GM23338 (cell line): ENCODE results near the gene NOP58. TPM values are rescaled to one million over a fixed set of nuclear protein-coding genes. Genes with fewer than 3 reads are reported as not detected.
A peak's percentile ranks its signal among the peaks of the same experiment; 100 is the strongest.

Experiments used
- ATAC-seq: fragments of 200-7000 bp; cut with Tn5 transposase; 3 replicates; pipeline ENCODE4 v1.9.1; 2020
- DNase-seq: peaks from one replicate; pipeline ENCODE4 v3.0.0-alpha.2; 2015; ENCODE audit warnings: low spot score
- H2AFZ ChIP-seq: fragments of 200-600 bp; sonication (generic); 2 replicates; pipeline ENCODE4 v1.8.0; 2016; ENCODE audit warnings: antibody characterized with exemption, mild to moderate bottlenecking, moderate library complexity
- H3F3A ChIP-seq: fragments of 200-600 bp; sonication (generic); replicated peaks from 2 replicates; pipeline ENCODE4 v1.8.0; 2017; ENCODE audit warnings: antibody characterized with exemption, mixed run types, low read depth
- H3K27ac ChIP-seq: fragments of 200-600 bp; sonication (generic); 2 replicates; pipeline ENCODE4 v1.6.1; 2016; ENCODE audit warnings: low read depth
- H3K27me3 ChIP-seq: fragments of 200-600 bp; sonication (generic); 2 replicates; pipeline ENCODE4 v1.8.0; 2016; ENCODE audit warnings: mild to moderate bottlenecking, mixed run types, moderate library complexity; ENCODE audit not compliant: insufficient read depth
- H3K36me3 ChIP-seq: fragments of 200-600 bp; sonication (generic); 2 replicates; pipeline ENCODE4 v1.8.0; 2016; ENCODE audit warnings: mild to moderate bottlenecking; ENCODE audit not compliant: insufficient read depth
- H3K4me1 ChIP-seq: fragments of 200-600 bp; sonication (generic); 2 replicates; pipeline ENCODE4 v1.8.0; 2016; ENCODE audit warnings: mild to moderate bottlenecking, moderate library complexity; ENCODE audit not compliant: insufficient read depth
- H3K4me2 ChIP-seq: fragments of 200-600 bp; sonication (generic); 2 replicates; pipeline ENCODE4 v1.7.1; 2017; ENCODE audit warnings: mixed run types
- H3K4me3 ChIP-seq: fragments of 200-600 bp; sonication (generic); 2 replicates; pipeline ENCODE4 v1.6.1; 2016; ENCODE audit warnings: mixed run types
- H3K79me2 ChIP-seq: fragments of 200-600 bp; sonication (generic); replicated peaks from 2 replicates; pipeline ENCODE4 v1.8.0; 2017; ENCODE audit warnings: mild to moderate bottlenecking; ENCODE audit not compliant: insufficient read depth
- H3K9me2 ChIP-seq: fragments of 200-600 bp; sonication (generic); 2 replicates; pipeline ENCODE4 v1.8.0; 2017; ENCODE audit not compliant: insufficient read depth
- H4K20me1 ChIP-seq: fragments of 200-600 bp; sonication (generic); replicated peaks from 2 replicates; pipeline ENCODE4 v1.8.0; 2017; ENCODE audit warnings: mild to moderate bottlenecking; ENCODE audit not compliant: insufficient read depth
- H3K27ac Mint-ChIP-seq: 2 replicates; pipeline ENCODE4 v1.8.0; 2020; ENCODE audit warnings: inconsistent platforms, mild to moderate bottlenecking, moderate library complexity, mixed read lengths
- H3K27me3 Mint-ChIP-seq: 3 replicates; pipeline ENCODE4 v1.8.0; 2022; ENCODE audit warnings: low read depth, mild to moderate bottlenecking, moderate library complexity, mixed read lengths, inconsistent platforms; ENCODE audit not compliant: insufficient read depth, poor library complexity
- H3K36me3 Mint-ChIP-seq: 3 replicates; pipeline ENCODE4 v1.8.0; 2021; ENCODE audit warnings: low read depth, mild to moderate bottlenecking, inconsistent platforms, moderate library complexity, mixed read lengths
- H3K4me1 Mint-ChIP-seq: 3 replicates; pipeline ENCODE4 v1.8.0; 2020; ENCODE audit warnings: mild to moderate bottlenecking, inconsistent platforms, mixed read lengths
- H3K4me3 Mint-ChIP-seq: 3 replicates; pipeline ENCODE4 v1.8.0; 2021; ENCODE audit warnings: moderate library complexity, mild to moderate bottlenecking, inconsistent platforms, mixed read lengths
- H3K9me3 Mint-ChIP-seq: 3 replicates; pipeline ENCODE4 v1.8.0; 2020; ENCODE audit warnings: moderate library complexity, mild to moderate bottlenecking, inconsistent platforms, mixed read lengths
- CREB1 ChIP-seq: fragments of 250-450 bp; sonication (Bioruptor Pico); IDR thresholded peaks from 2 replicates; pipeline ENCODE4 v1.5.0; 2020; ENCODE audit warnings: low read depth, mild to moderate bottlenecking, moderate library complexity
- CTCF ChIP-seq, 2 experiments: fragments of 200-600 bp in 1 of 2; sonication (generic) in 1 of 2; conservative IDR thresholded peaks; 2 replicates each; pipeline versions ENCODE4 v1.5.1 to v1.6.1; 2016 to 2017; ENCODE audit warnings: antibody characterized with exemption in 2 of 2, low read depth in 2 of 2, mild to moderate bottlenecking in 2 of 2, moderate library complexity in 1 of 2
- EZH2 ChIP-seq: fragments of 200-600 bp; sonication (generic); IDR thresholded peaks from one replicate; pipeline ENCODE4 v1.8.0; 2017; ENCODE audit warnings: antibody characterized with exemption, mild to moderate bottlenecking, low read depth; ENCODE audit not compliant: unreplicated experiment
- JUNB ChIP-seq: IDR thresholded peaks from one replicate; pipeline ENCODE4 v1.6.1; 2016; ENCODE audit warnings: antibody characterized with exemption; ENCODE audit not compliant: unreplicated experiment
- REST ChIP-seq: IDR thresholded peaks from one replicate; pipeline ENCODE4 v1.6.1; 2018; ENCODE audit warnings: antibody characterized with exemption; ENCODE audit not compliant: unreplicated experiment
- STAT1 ChIP-seq: IDR thresholded peaks from one replicate; pipeline ENCODE4 v1.6.1; 2016; ENCODE audit warnings: antibody characterized with exemption; ENCODE audit not compliant: unreplicated experiment
- ZNF114 ChIP-seq: fragments of 250-450 bp; sonication (Bioruptor Pico); IDR thresholded peaks from 2 replicates; pipeline ENCODE4 v1.5.0; 2020; ENCODE audit warnings: mild to moderate bottlenecking, moderate library complexity
- ZNF462 ChIP-seq: fragments of 250-450 bp; sonication (Bioruptor Pico); IDR thresholded peaks from 2 replicates; pipeline ENCODE4 v1.5.0; 2020; ENCODE audit warnings: mild to moderate bottlenecking, moderate library complexity
- polyA plus RNA-seq: library from polyadenylated mRNA; unstranded; fragments of >200 nt; fragmentation: Nextera tagmentation; extraction: Ambion mirVana; gene quantifications from 2 replicates; pipeline ENCODE4 v1.2.1, GENCODE V29; 2016
- total RNA-seq: library from RNA; depleted of rRNA; stranded (reverse); fragments of >200 nt; shearing (Covaris generic); gene quantifications from 2 replicates; pipeline ENCODE4 v1.2.3, GENCODE V29; 2014

NOP58 gene
- total and polyA plus RNA-seq, 2 experiments from 2014 or later: 174 to 236 TPM

GRCh38 chr2:202278944-202279343 is 13.4 kb downstream of the NOP58 start:
- Histone ChIP-seq H3K27me3 (no peaks in the 10 kb centered on the region), H3F3A (peaks cover 42% of the 10 kb centered on the region), H2AFZ (no peak overlapping the region), H3K79me2 (peaks cover 97% of the 10 kb centered on the region), H3K9me2 (no peaks in the 10 kb centered on the region), H3K4me3 (no peak overlapping the region), H3K4me1 (no peaks in the 10 kb centered on the region), H3K36me3 (peaks cover 78% of the 10 kb centered on the region), H4K20me1 (peaks cover 86% of the 10 kb centered on the region), H3K27ac (no peak overlapping the region), H3K4me2 (no peak overlapping the region)
- Mint-ChIP-seq H3K36me3 (peaks cover 77% of the 10 kb centered on the region), H3K4me3 (no peak overlapping the region), H3K9me3 (no peaks in the 10 kb centered on the region), H3K4me1 (no peaks in the 10 kb centered on the region; the same call in 2 of the 3 replicates), H3K27me3 (peaks cover 2% of the 10 kb centered on the region), H3K27ac (no peak overlapping the region)
- ATAC-seq (peak; percentile 72), DNase-seq (peak; percentile 64)
- TF ChIP-seq EZH2: no peak
- TF ChIP-seq CTCF (conservative IDR thresholded peaks at IDR 0.05; ENCODE audit: low read depth in 2 of 2): peak; percentile 57 to 62

GRCh38 chr2:202286595-202286994 is 21.0 kb downstream of the NOP58 start:
- Histone ChIP-seq H3K4me1 (no peaks in the 10 kb centered on the region), H3F3A (peaks cover 34% of the 10 kb centered on the region), H3K4me3 (no peak overlapping the region), H3K79me2 (peaks cover 53% of the 10 kb centered on the region), H3K36me3 (peaks cover 92% of the 10 kb centered on the region), H3K27me3 (no peaks in the 10 kb centered on the region), H4K20me1 (peaks cover 35% of the 10 kb centered on the region), H3K27ac (peak overlapping the region; percentile 64; the same call in 1 of the 2 replicates), H2AFZ (no peak overlapping the region), H3K4me2 (no peak overlapping the region), H3K9me2 (no peaks in the 10 kb centered on the region)
- ATAC-seq (no peak), DNase-seq (no peak)
- Mint-ChIP-seq H3K4me1 (no peaks in the 10 kb centered on the region), H3K9me3 (no peaks in the 10 kb centered on the region), H3K27me3 (no peaks in the 10 kb centered on the region), H3K4me3 (no peak overlapping the region), H3K36me3 (peaks cover 95% of the 10 kb centered on the region), H3K27ac (no peak overlapping the region)
- TF ChIP-seq STAT1 (no peak), JUNB (no peak), ZNF114 (no peak), REST (no peak), ZNF462 (CRISPR knock-in tag) (no peak), CREB1 (CRISPR knock-in tag) (no peak), CTCF (conservative IDR thresholded peaks at IDR 0.05; ENCODE audit: low read depth in 2 of 2) (no peak)
